GM21619 (cell line): Measurements from ENCODE around the gene CD300LG.
"Not testable (repeated sequence)": the region's sequence is repeated elsewhere in the genome, so short reads cannot be mapped to it uniquely, and the experiment has no call there.

ENCODE experiments used
- ATAC-seq: cut with Tn5 transposase; IDR thresholded peaks from one replicate; pipeline ENCODE4 v1.9.1; 2021; ENCODE audit not compliant: unreplicated experiment

The CD300LG gene

GRCh38 chr17:43846963-43847371 lies at the start of gene CD300LG:
CD300LG (plus strand) TSS chr17:43847176; CDS start chr17:43847217, 41 bp downstream.
- ATAC-seq = no peak

GRCh38 chr17:43798024-43798423 lies 49.0 kb upstream of the CD300LG start:
- not testable (repeated sequence) for ATAC-seq

GRCh38 chr17:43799047-43799446 lies 47.9 kb upstream of the CD300LG start:
- no peak for ATAC-seq

- ATAC-seq = no peak
These were observed 46.2 kb upstream of the CD300LG start for GRCh38 chr17:43800736-43801135.

GRCh38 chr17:43801844-43802243 lies 45.1 kb upstream of the CD300LG start:
- no peak for ATAC-seq

GRCh38 chr17:43803758-43804157 lies 43.2 kb upstream of the CD300LG start:
- no peak for ATAC-seq

- ATAC-seq = no peak
These were observed 41.9 kb upstream of the CD300LG start for GRCh38 chr17:43805117-43805516.

- no peak for ATAC-seq
These were observed 38.9 kb upstream of the CD300LG start for GRCh38 chr17:43808076-43808475.

GRCh38 chr17:43809121-43809520 lies 37.9 kb upstream of the CD300LG start:
- no peak for ATAC-seq

- no peak for ATAC-seq
These were observed 36.7 kb upstream of the CD300LG start for GRCh38 chr17:43810226-43810715.

- ATAC-seq = no peak
These were observed 36.2 kb upstream of the CD300LG start for GRCh38 chr17:43810823-43811222.

GRCh38 chr17:43812396-43813265 lies 34.3 kb upstream of the CD300LG start:
- no peak for ATAC-seq

GRCh38 chr17:43813386-43813785 lies 33.6 kb upstream of the CD300LG start:
- ATAC-seq = no peak

GRCh38 chr17:43814026-43814425 lies 33.0 kb upstream of the CD300LG start:
- no peak for ATAC-seq

- no peak for ATAC-seq
These were observed 32.3 kb upstream of the CD300LG start for GRCh38 chr17:43814714-43815113.

- ATAC-seq = no peak
These were observed 30.3 kb upstream of the CD300LG start for GRCh38 chr17:43816336-43817320.

- no peak for ATAC-seq
These were observed 29.1 kb upstream of the CD300LG start for GRCh38 chr17:43817826-43818225.

GRCh38 chr17:43818966-43819365 lies 28.0 kb upstream of the CD300LG start:
- no peak for ATAC-seq

GRCh38 chr17:43820759-43821158 lies 26.2 kb upstream of the CD300LG start:
- no peak for ATAC-seq

- no peak for ATAC-seq
These were observed 24.3 kb upstream of the CD300LG start for GRCh38 chr17:43822570-43823190.
